Breast epithelium (tissue), 3 donors: Measurements from ENCODE around the gene CLPSL1.

Experiments used
- CTCF ChIP-seq, 3 donors: fragments of 450-650 bp; IDR thresholded peaks; one replicate each; pipeline ENCODE4 v1.5.1; 2016 to 2017; ENCODE audit warnings: antibody characterized with exemption in 3 of 3, mild to moderate bottlenecking in 3 of 3, moderate library complexity in 3 of 3
- POLR2A ChIP-seq: fragments of 450-650 bp; IDR thresholded peaks from one replicate; pipeline ENCODE4 v1.6.1; 2016; ENCODE audit warnings: antibody characterized with exemption, mild to moderate bottlenecking, moderate library complexity

- TF ChIP-seq CTCF (IDR thresholded peaks at IDR 0.05) (no peak), POLR2A (no peak)
Observed at GRCh38 chr6:35746516-35746915, 34.3 kb upstream of the CLPSL1 start.
